GM12872 (cell line): ENCODE results near the gene CLEC2B.

Experiments used
- CTCF ChIP-seq: IDR thresholded peaks from 3 replicates; pipeline ENCODE4 v1.5.1; 2011; ENCODE audit warnings: low read depth, mild to moderate bottlenecking, low read length, moderate library complexity; ENCODE audit not compliant: insufficient read depth

Gene CLEC2B

GRCh38 chr12:9808504-9808903, 60.6 kb downstream of the CLEC2B start:
- no peak for TF ChIP-seq CTCF

GRCh38 chr12:9806714-9807113, 62.4 kb downstream of the CLEC2B start:
- TF ChIP-seq CTCF = no peak

- no peak for TF ChIP-seq CTCF
Measured at GRCh38 chr12:9805883-9806282, 63.3 kb downstream of the CLEC2B start.
